Measurements from ENCODE around the gene UBXN11.

The UBXN11 gene

GRCh38 chr1:26283871-26284596 is 22.4 kb downstream of the UBXN11 start:
- peak; percentile 24 for DNase-seq

GRCh38 chr1:26283279-26283853 is 23.1 kb downstream of the UBXN11 start:
- DNase-seq = no peak

- DNase-seq = peak; percentile 19
Measured at GRCh38 chr1:26282401-26282918, 24.0 kb downstream of the UBXN11 start.

- DNase-seq = no peak
Measured at GRCh38 chr1:26281971-26282370, 24.5 kb downstream of the UBXN11 start.

GRCh38 chr1:26281091-26281958 is 25.1 kb downstream of the UBXN11 start:
- peak; percentile 22 for DNase-seq

- DNase-seq = peak; percentile 60
Measured at GRCh38 chr1:26280333-26281042, 25.9 kb downstream of the UBXN11 start.

- DNase-seq = peak; percentile 92
Measured at GRCh38 chr1:26279456-26280332, 26.7 kb downstream of the UBXN11 start, which contains the start of gene SH3BGRL3. SH3BGRL3 (plus strand) TSS chr1:26280086; CDS start chr1:26280156, 70 bp downstream.

GRCh38 chr1:26278724-26279455 is 27.5 kb downstream of the UBXN11 start:
- DNase-seq = peak; percentile 72

GRCh38 chr1:26278303-26278702 is 28.1 kb downstream of the UBXN11 start:
- peak; percentile 46 for DNase-seq

GRCh38 chr1:26277719-26278118 is 28.7 kb downstream of the UBXN11 start:
- DNase-seq = no peak

GRCh38 chr1:26277261-26277661 is 29.2 kb downstream of the UBXN11 start:
- no peak for DNase-seq

GRCh38 chr1:26276432-26276838 is 30.0 kb downstream of the UBXN11 start:
- DNase-seq = no peak

GRCh38 chr1:26275580-26276431 is 30.6 kb downstream of the UBXN11 start:
- DNase-seq = peak; percentile 88

GRCh38 chr1:26274801-26275425 is 31.5 kb downstream of the UBXN11 start:
- no peak for DNase-seq

- no peak for DNase-seq
Measured at GRCh38 chr1:26269198-26269550, 37.3 kb downstream of the UBXN11 start.

GRCh38 chr1:26268290-26269197 is 37.9 kb downstream of the UBXN11 start:
- no peak for DNase-seq

GRCh38 chr1:26265405-26265804 is 41.0 kb downstream of the UBXN11 start:
- no peak for DNase-seq

- DNase-seq = no peak
Measured at GRCh38 chr1:26263212-26263611, 43.2 kb downstream of the UBXN11 start.
